Progenitor cell of endocrine pancreas (in vitro differentiated cells): ENCODE results near the gene STX4. TPM values are rescaled to one million over a fixed set of nuclear protein-coding genes. Genes with fewer than 3 reads are reported as not detected.

Experiments
- DNase-seq: peaks from one replicate; pipeline ENCODE4 v3.0.0; 2021; ENCODE audit warnings: low spot score; ENCODE audit not compliant: unreplicated experiment
- H3K27ac Mint-ChIP-seq: 2 replicates; pipeline ENCODE4 v1.8.0; 2021; ENCODE audit warnings: mild to moderate bottlenecking, moderate library complexity, mixed read lengths
- H3K27me3 Mint-ChIP-seq: 2 replicates; pipeline ENCODE4 v1.8.0; 2021; ENCODE audit warnings: mixed read lengths
- H3K36me3 Mint-ChIP-seq: 2 replicates; pipeline ENCODE4 v1.8.0; 2022; ENCODE audit warnings: mixed read lengths; ENCODE audit not compliant: insufficient read depth
- H3K4me1 Mint-ChIP-seq: 2 replicates; pipeline ENCODE4 v1.8.0; 2021; ENCODE audit warnings: low read depth, mixed read lengths
- H3K4me3 Mint-ChIP-seq: 2 replicates; pipeline ENCODE4 v1.8.0; 2021; ENCODE audit warnings: low read depth, mild to moderate bottlenecking, moderate library complexity, mixed read lengths
- H3K9me3 Mint-ChIP-seq: 2 replicates; pipeline ENCODE4 v1.8.0; 2021; ENCODE audit warnings: low read depth, mixed read lengths
- total RNA-seq: library from RNA; stranded (reverse); gene quantifications from 2 replicates; pipeline ENCODE4 v1.2.1, GENCODE V29; 2021
- TF ChIP-seq, protein P1 (sequence below): fragments of 200-600 bp; sonication (generic); IDR thresholded peaks from one replicate; pipeline ENCODE4 v1.5.0; 2021; ENCODE audit warnings: antibody characterized with exemption, mild to moderate bottlenecking; ENCODE audit not compliant: unreplicated experiment

STX4 gene
- total RNA-seq, 1 donor from 2014 or later = 50.3 TPM

DNA sequence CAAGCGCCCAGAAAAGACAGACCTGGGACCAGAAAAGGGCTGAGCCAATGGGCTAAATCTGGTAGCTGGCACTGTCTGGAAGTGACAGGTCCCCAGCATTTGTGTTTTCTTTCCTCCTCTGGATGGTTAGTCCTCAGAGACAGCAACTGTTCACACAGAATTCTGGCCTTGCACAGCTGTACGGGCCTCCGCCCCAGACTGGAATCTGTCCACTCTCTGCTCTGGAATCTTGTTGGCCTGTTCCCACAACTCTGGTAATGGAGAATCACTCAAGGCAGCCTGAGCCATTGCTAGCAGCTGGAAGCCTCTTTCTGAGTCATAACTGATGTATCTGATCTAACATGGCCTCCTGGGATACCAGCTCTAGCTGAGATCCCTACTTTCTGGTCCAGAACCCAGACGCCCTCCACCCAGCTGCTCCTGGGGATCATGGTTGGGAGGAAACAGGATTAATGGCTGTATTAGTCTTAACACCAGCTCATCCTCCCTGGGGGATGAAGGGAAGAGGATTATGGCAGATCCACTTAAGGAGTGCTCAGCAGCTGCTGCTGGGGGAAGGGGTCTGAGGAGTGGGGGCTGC, 31.6 kb downstream of the STX4 start:
- peak overlapping the region; percentile 52 for H3K27ac Mint-ChIP-seq
- DNase-seq = no peak
- TF ChIP-seq, protein P1, sequence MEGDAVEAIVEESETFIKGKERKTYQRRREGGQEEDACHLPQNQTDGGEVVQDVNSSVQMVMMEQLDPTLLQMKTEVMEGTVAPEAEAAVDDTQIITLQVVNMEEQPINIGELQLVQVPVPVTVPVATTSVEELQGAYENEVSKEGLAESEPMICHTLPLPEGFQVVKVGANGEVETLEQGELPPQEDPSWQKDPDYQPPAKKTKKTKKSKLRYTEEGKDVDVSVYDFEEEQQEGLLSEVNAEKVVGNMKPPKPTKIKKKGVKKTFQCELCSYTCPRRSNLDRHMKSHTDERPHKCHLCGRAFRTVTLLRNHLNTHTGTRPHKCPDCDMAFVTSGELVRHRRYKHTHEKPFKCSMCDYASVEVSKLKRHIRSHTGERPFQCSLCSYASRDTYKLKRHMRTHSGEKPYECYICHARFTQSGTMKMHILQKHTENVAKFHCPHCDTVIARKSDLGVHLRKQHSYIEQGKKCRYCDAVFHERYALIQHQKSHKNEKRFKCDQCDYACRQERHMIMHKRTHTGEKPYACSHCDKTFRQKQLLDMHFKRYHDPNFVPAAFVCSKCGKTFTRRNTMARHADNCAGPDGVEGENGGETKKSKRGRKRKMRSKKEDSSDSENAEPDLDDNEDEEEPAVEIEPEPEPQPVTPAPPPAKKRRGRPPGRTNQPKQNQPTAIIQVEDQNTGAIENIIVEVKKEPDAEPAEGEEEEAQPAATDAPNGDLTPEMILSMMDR = no peak
- no peak overlapping the region for H3K4me3 Mint-ChIP-seq
- no peaks in the 10 kb centered on the region for H3K9me3 Mint-ChIP-seq
- peaks cover 8% of the 10 kb centered on the region for H3K36me3 Mint-ChIP-seq
- no peaks in the 10 kb centered on the region for H3K4me1 Mint-ChIP-seq
- H3K27me3 Mint-ChIP-seq = no peaks in the 10 kb centered on the region

DNA sequence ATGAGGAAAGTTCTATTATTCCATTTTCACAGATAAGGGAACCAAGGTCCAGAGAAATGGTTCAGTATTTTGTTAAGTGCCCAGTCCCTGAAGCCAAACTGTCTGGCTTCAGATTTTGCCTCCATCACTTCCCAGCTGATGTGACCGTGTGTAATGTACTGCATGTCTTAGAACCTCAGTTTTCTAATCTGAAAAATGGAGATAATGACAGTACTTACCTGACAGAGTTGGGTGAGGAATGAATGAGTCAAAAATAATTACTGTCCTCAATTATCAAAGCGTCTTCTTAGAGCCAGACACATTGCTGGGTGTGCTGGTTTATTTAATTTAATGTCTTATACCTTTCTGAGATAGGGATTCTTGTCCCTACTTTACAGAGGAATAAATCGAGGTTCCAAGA, 34.0 kb downstream of the STX4 start:
- Mint-ChIP-seq H3K36me3 (peaks cover 7% of the 10 kb centered on the region), H3K27ac (no peak overlapping the region), H3K4me3 (no peak overlapping the region), H3K9me3 (no peaks in the 10 kb centered on the region), H3K4me1 (peaks cover 9% of the 10 kb centered on the region), H3K27me3 (no peaks in the 10 kb centered on the region)
- DNase-seq = no peak
- TF ChIP-seq, protein P1 = no peak

DNA sequence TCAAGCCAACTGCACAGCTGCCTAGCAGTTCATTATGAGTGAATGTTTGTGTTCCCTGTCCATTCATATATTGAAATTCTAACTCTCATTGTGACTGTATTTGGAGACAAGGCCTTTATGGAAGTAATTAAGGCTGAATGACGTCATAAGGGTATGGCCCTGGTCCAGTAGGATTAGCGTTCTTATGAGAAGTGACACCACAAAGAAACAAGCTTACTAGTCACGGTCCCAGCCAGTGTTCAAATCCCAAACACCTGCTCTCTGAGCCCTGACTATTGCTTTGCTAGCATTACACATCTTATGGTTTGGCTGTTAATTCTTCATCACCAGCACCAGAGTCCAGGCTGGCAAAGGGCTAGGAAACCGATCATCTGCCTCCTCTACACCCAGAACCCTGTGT, 38.5 kb downstream of the STX4 start:
- peak overlapping the region; percentile 99 for H3K27ac Mint-ChIP-seq
- H3K4me1 Mint-ChIP-seq = peaks cover 19% of the 10 kb centered on the region
- TF ChIP-seq, protein P1 = no peak

DNA sequence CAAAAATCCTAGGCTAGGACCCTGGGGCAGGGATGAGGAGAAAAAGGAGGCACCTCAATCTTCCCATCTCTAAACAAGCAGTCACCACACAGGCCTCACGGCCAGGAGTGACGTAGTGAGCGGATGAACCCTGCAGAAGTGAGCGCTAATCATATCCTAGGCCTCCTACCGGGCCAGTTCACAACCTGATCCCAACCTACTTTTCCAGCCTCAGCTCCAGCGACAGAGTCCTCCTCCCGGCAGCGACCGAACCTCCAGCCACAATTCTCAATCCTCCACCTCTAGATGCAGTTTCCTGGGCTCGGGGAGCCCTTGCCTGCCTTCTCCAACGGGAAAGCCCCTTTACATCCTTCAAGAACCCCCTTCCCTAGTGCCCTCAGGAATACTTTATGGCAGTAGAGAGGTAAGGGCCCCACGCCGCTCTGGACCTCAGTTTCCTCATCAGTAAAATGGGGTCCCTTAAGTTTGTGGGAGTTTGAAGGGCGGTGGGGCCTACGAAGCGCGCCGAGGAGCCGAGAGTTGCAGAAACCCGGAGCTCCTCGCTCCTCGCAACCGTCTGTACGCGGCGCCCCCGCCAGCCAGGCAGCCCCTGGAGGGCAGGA, 39.3 kb downstream of the STX4 start:
- DNase-seq = no peak
- Mint-ChIP-seq H3K36me3 (peaks cover under 1% of the 10 kb centered on the region), H3K4me1 (peaks cover 19% of the 10 kb centered on the region), H3K27me3 (no peaks in the 10 kb centered on the region), H3K27ac (peak overlapping the region; percentile 99), H3K9me3 (no peaks in the 10 kb centered on the region), H3K4me3 (peak overlapping the region; percentile 99)
- TF ChIP-seq, protein P1 = no peak

More for the DNA sequence above, 38.5 kb downstream of the STX4 start:
- DNase-seq = no peak
- Mint-ChIP-seq H3K36me3 (no peaks in the 10 kb centered on the region), H3K27me3 (no peaks in the 10 kb centered on the region), H3K9me3 (no peaks in the 10 kb centered on the region), H3K4me3 (peak overlapping the region; percentile 99)

DNA sequence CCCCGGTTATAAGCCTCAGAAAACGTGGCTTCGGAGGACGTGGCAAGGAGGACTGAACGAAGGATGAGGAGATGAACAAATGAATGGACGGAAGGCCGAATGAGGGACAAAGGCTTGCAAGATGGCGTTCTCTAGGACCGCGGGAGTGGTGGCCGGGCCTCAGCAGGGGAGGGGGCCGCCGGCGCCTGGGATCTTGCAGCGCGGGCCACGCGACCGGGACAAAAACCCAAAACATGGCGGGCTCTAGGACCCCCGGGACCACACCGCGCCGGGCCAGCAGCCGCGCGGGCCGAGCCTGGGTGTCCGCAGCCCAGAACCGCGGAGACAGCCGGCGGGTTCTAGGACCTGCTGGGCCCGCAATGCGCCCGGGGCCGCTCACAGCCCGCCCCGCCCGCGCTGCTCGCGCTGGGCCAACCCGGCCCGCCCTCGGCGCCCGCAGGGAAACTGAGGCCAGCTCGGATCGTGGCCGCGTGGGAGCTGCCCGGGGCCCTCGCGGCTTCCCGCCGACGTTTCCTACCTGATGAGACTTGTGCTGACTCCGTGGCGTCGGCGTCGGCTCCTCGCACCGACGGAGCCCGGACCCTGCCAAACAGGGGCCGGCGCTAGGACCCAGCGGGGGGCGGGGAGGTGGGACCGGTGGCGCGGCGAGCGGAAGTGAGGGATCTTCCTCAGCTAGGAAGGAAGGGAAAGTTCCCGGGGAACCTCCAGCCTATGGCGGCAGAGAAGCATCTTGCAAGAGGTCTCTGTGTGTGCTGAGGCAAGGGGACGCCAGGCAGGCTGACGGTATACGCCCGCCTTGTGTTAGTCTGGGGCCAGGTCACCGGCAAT, 40.0 kb downstream of the STX4 start:
- no peaks in the 10 kb centered on the region for H3K9me3 Mint-ChIP-seq
- H3K27ac Mint-ChIP-seq = peak overlapping the region; percentile 99
- peak overlapping the region; percentile 99 for H3K4me3 Mint-ChIP-seq
- H3K4me1 Mint-ChIP-seq = peaks cover 19% of the 10 kb centered on the region
- TF ChIP-seq, protein P1 = no peak
- no peaks in the 10 kb centered on the region for H3K27me3 Mint-ChIP-seq
- H3K36me3 Mint-ChIP-seq = peaks cover 2% of the 10 kb centered on the region
- DNase-seq = peak; percentile 72
